Stimulated activated CD8-positive, alpha-beta memory T cell treated with anti-CD3 and anti-CD28 coated beads, Interleukin-15, amount 100 ng/mL, for 48 hours (primary cell): ENCODE results near the gene APEH.

Experiments
- DNase-seq, 2 donors: peaks; one replicate each; pipeline ENCODE4 v3.0.0-alpha.2; 2020; ENCODE audit warnings: low read depth in 2 of 2

APEH gene

GRCh38 chr3:49727154-49727923, 53.2 kb downstream of the APEH start:
- DNase-seq = no peak

GRCh38 chr3:49727924-49728361, 53.8 kb downstream of the APEH start:
- DNase-seq = no peak

- DNase-seq = no peak
Measured at GRCh38 chr3:49729966-49730609, 55.9 kb downstream of the APEH start.

GRCh38 chr3:49732597-49732996, 58.4 kb downstream of the APEH start:
- no peak for DNase-seq

- no peak for DNase-seq
Measured at GRCh38 chr3:49733551-49733950, 59.4 kb downstream of the APEH start.
